ENCODE data around the gene TMEM108.

TMEM108 gene

DNA sequence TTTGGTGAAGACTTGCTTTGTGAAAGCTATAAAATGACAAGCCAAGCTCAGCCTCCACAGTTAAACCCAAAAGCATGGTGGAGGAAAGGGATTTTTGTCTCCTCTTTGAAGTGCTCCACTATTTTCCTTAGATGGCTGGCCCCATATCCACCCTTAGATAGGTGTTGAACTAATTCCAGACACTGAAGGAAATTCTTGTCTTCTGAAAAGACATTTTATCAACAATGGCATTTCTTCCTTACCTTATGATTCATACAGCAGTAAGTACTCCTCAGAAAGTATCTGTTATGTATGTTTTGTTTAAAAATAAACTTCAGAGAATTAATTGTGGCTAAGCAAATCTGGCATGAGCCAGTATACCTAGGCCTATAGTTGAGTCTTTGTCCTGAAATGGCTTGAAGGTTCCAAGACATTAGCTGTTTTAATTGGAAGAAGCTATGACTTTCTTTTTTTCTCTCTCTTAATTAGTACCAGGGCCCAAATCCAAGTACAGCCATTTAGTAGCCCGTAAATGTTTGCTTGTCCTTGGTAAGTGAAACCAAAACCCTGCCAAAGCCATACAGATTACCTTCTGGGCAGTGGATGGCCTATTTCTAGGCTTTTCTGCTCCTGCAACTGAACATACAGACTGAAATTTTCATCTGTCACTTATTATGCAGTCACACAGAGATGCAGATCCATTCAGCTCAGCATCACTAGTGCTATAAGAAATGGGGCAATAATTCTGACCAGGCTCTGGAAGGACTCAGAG is 356.5 kb downstream of the TMEM108 start:
- no peak for DNase-seq

GRCh38 chr3:133396906-133397305 is 358.7 kb downstream of the TMEM108 start:
- DNase-seq, result no peak

DNA sequence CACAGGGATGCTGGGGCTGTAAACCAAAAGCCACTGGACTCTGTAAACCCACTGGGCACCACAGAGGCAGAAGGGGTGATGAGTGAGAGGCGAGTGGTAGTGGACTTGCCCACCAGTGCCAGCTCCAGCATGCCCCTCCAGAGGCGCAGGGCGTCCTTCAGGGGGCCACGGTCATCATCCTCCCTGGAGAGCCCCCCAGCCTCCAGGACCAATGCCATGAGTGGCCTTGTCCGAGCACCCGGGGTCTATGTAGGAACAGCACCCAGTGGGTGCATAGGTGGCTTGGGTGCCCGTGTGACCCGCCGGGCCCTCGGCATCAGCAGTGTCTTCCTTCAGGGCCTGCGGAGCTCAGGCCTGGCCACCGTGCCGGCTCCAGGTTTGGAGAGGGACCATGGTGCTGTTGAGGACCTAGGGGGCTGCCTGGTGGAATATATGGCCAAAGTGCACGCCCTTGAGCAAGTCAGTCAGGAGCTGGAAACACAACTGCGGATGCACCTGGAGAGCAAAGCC is 361.9 kb downstream of the TMEM108 start, which contains the start of gene BFSP2:
TSS of gene BFSP2 (plus strand) at position 51 of the 510 bp plus-strand sequence. CDS start at position 79, 28 bp downstream.
- DNase-seq, result no peak

DNA sequence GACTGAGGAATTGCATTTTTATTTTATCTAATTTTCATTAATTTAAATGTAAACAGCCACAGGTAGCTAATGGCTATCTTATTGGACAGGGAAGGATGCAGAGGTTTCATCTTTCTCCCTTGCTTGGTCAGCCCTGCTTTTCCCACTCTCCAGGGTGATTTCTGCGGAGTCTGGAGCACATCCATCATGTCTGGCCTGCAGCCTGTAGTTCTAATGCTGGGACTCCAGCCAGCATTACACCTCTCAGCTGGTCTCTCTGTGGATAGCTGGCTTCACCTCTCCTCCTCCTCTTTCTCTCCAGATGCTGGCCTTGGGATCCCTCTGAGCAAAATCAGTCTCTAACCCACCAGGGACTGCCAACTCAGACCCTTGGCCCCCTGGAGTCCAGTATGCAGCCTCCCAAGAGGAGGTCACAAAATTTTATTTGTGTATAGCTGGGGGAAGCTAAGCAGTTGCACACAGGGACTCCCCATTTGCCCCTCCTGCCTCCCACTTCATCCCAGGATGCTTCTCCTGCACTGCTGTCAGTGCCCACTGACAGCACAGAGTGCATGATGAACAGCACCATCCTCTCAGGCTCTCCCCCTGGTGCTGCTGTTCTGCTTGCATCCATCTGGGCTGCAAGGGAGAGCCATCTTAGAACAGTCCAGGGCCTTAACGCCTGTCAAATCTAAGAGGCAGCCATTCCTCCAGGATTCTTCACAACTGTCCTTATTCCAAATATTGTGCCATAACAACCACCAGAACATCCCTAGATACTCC is 363.4 kb downstream of the TMEM108 start:
- DNase-seq, result no peak

DNA sequence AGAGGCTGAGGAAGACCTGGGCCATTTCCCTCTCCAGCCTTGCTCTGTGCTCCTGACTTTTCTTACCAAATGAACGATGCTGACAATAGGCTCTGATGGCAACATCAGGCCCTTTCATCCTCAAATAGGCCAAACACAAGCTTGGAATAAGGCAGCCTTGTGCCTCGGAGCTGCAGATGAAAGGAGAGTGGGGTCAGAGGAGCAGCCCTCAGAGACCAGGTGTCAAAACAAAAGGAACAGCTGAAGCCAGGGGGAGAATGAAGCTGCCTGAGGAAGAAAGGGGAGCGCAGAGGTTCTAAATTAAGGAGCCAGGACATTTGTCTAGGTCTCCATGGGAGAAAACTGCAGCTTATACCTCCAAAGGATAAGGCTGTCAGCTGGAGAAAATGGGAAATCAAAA is 366.7 kb downstream of the TMEM108 start:
- DNase-seq, result no peak

DNA sequence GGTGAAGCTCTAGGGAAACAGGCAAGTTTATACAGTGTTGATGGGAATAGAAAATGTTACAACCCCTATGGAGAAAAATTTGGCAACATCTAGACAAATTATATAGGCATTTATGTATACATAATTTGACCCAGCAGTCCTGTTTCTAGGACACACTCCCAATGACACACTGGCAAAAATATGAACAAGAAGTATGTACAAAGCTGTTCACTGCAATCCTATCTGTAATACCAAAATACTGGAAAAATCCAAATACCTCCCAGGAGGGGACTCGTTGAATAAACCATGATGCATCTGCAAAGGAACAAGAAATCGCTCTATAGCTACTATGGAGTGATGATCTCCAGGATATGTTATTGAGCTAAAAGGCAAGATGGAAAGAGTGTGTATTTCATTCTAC is 370.2 kb downstream of the TMEM108 start:
- DNase-seq, result no peak

GRCh38 chr3:133408961-133409360 is 370.8 kb downstream of the TMEM108 start:
- DNase-seq, result no peak

GRCh38 chr3:133410191-133410892 is 372.2 kb downstream of the TMEM108 start:
- no peak for DNase-seq

GRCh38 chr3:133412183-133413132 is 374.3 kb downstream of the TMEM108 start:
- no peak for DNase-seq

DNA sequence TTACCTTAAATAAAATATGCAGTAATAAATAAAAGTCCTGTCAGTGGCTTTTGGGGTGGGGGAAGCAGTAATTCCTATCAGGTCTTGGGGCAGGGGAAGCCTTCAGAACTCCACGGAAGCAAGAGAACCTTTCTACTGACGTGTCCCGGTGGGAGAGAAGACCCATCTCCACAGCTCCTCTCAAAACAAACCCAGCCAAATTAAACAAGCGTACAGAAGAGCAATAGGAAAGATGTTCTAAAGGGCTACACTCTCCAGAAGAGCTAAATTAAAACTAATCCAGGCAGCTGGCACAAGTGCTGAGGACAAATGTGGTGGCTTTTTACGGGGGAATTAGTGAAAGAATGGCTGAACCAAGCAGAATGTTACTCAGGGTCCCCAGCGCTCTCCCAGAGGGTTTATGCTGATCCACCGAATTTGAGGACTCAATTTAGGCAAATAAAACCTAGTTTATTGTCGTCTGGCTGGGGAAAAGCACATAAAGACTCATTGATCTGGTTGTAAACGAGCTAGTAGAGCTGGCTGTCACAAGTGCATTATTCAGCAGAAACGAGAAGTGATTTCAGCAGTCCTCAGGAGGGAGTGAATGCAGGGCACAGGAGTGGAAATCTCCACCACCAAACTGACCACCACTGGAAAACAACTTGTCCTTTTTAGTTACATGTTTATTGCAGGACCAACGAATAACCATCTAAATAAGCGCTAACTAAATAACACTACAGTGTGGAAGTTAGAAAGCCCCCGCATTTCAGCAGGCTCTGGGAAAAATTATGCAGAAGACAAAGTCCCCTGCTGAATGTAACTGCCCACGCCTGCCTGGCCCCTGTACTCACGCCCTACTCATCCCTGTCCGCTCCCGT is 375.2 kb downstream of the TMEM108 start:
- no peak for DNase-seq

- DNase-seq, result no peak
These were observed 375.8 kb downstream of the TMEM108 start for GRCh38 chr3:133414021-133414392.

DNA sequence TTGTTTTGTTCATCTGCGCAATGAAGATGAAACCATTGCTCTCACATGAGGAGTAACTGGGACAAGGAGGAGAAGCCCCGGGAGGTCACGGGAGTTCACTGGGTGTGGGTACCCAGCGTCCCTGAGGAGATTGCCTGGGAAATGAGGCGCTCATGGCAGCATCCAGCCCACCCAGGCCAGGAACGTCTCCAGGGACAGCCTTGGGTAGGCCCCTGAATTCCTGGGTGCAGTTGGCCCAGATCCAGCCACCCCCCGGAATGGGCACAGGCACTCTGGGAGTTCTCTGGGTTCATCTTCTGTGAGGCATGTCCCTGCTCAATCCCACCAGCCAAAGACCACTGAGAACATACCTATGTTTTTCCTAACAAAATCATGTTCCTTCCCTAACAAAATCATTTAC is 380.2 kb downstream of the TMEM108 start:
- no peak for DNase-seq

DNA sequence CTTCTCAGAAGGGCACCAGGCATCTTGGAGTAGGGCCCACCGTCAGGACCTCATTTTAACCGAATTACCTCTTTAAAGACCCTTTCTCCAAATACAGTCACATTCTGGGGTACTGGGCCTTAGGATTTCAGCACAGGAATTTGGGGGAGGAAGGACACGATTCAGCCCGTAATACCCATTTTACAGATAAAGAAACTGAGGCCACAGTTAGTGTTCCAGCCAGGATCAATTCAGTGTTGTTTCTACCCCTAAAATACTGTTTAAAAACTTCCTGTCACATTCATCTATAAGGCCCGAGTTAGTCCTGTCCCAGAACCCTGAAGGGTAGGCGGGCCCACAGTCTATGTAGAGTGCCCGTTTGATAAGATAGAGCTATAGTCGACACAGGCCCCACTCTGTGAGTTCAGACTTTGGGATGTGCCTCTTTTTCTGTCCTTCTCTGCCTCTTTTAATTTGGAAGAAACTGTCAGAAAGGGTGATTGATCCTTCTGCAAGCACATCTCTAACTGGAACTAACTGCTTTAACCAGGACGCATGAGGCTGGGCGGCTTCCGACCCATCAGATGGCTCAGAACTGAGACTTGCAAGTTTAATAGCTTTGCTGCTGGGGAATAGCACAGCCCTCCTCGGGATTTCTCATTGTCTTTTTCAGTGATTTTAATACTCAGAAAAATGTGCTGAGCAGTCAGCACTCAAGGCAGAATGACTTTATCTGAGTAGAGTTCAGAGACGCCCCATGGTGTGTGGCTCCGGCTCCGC is 381.1 kb downstream of the TMEM108 start:
- DNase-seq, result no peak

DNA sequence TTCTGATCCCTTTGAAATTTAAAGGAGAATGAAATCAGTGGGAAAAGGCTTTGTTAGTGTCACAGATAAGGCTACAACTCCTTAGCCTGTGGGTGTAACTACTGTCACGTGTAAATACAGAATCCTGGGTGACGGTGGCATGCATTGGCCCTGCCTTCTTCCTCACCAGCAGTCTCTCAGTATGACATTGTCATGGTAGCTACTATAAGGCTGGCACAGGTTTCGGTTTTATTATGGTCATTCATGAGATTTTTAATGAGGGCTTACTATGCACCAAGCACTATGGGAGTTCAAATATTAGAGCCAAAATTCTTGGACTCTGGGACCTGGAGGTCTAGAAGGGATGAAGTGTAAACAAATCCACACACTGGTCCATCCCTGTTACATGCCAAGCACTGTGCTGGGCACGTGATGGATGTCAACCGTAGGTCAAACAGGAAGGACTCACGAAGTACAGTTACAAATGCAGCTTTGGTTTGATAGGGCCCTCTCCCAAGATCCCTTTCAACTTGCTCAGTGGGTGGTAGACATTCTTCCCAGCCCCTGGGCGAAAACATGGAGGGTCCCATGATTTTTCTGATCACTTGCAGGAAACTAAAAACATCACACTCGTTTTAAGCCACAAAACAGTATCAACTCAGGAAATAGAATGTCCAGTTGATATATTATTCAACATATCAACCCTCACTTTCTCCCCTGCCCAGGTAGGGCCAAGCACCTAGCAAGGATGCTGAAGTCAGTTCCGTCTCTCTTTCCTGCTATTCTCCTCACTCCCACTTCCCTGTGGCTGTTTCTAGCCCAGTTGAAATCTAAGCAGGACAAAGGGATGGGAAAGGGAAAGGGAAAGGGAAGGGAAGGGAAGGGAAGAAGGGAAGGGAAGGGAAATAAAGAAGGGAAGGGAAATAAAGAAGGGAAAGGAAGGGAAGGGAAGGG is 387.0 kb downstream of the TMEM108 start:
- no peak for DNase-seq

GRCh38 chr3:133425898-133426297 is 387.7 kb downstream of the TMEM108 start:
- DNase-seq, result no peak

DNA sequence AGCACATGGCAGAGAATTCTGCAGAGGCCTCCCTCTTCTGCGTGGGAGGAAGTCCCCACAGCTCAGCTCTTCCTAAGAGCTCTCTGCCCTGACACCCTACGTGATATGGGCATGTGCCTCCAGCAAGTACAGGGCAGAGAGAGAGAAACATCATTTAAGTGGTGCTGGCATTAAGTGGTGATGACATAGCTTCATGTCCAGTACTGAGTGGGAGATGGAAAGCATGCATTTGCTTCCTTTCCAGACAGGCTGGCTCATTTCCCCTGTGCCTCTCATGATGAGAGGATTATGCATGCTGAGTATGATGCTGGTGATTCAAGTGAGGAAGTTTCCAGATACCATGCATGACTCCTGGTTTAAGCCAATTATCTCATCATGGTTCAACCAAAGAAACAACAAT is 388.5 kb downstream of the TMEM108 start:
- no peak for DNase-seq

DNA sequence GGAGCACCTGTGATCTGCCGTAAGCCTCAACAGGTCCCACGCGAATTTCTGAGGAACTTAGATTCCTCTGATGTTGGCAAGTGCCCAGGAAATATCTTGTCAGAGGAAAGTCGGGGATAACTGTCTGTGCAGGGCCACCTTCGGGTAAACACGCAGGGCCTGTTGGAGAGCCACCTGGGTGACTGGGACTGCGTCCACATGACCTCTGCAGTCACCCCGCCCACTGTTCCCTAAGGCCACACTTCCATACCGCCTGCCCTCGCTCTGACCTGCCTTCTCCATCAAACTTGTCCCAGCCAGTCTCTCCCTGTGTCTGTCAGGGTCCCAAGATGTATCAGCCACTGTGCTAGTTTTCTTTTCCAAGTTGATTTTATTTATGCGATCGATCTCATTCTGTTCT is 390.4 kb downstream of the TMEM108 start:
- DNase-seq, result no peak

DNA sequence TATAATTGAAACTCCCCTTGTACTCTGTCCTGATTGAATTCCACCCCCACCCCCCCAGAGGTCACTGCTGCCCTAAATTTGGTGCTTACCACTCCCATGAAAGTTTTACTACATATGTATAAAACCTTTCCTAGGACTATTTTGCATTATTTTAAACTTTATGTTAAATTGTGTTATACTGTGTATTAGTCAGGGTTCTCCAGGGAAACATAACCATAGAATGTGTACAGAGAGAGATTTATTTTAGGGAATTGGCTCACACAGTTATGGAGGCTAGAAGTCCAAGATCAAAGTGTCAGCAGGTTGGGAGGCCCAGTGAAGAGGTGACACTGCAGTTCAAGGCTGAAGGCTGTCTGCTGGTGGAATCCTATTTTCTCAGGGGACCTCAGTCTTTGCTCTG is 390.9 kb downstream of the TMEM108 start:
- no peak for DNase-seq

DNA sequence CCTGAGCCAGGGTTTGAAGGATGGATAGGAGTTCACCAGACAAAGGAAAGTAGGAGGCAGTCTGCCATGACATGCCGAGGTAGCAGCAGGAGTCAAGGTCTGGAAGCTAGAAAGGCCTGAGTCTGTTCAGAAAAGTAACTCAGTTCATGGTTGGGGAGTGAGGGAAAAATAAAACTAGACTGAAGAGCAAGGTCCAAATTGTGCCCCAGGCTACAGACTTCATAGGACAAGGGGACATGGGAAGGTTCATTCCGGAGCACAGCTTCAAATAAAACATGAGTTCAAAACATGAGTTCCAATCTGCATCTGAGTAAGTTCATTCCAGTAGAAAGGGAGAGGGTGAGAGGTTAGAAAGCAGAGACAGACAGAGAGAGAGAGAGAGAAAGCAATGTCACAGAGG is 401.4 kb downstream of the TMEM108 start:
- no peak for DNase-seq
